ENCODE data around the gene DMRT1. TPM values are rescaled to one million over a fixed set of nuclear protein-coding genes. Genes with fewer than 3 reads are reported as not detected.
A peak's percentile ranks its signal among the peaks of the same experiment; 100 is the strongest.

Gene DMRT1
- total and polyA plus RNA-seq, 7 donors = not detected

- DNase-seq (no peak), ATAC-seq (peak in 1 of 4 donors; percentile 54)
- Histone ChIP-seq H3K27ac (no peak overlapping the region), H3K4me3 (no peak overlapping the region), H3K4me1 (no peaks in the 10 kb centered on the region), H3K27me3 (ENCODE audit: insufficient read depth in 3 of 3, low read length in 2 of 3) (no peaks in the 10 kb centered on the region), H3K36me3 (ENCODE audit: insufficient read depth in 1 of 2, low read depth in 1 of 2) (no peaks in the 10 kb centered on the region), H3K9me3 (no peaks in the 10 kb centered on the region)
- intact Hi-C loops (cut with DNase I) = loop anchor here in 1 of 2 donors (1.0 to 5.0 kb wide), 2 partner anchors 193 to 419 kb away; no protein-coding TSS in a partner anchor
- peak; percentile 66 for TF ChIP-seq CTCF (IDR thresholded peaks at IDR 0.05)
- 58 to 68% (median 64%) methylated on average over 8 of the region's 8 CpGs for WGBS, 3 donors
Observed at GRCh38 chr9:806285-807156, 35.0 kb upstream of the DMRT1 start.

- no peak for TF ChIP-seq CTCF (IDR thresholded peaks at IDR 0.05)
- Histone ChIP-seq H3K9me3 (no peaks in the 10 kb centered on the region), H3K27ac (no peak overlapping the region), H3K36me3 (ENCODE audit: insufficient read depth in 1 of 2, low read depth in 1 of 2) (no peaks in the 10 kb centered on the region), H3K4me1 (no peaks in the 10 kb centered on the region), H3K27me3 (ENCODE audit: insufficient read depth in 3 of 3, low read length in 2 of 3) (no peaks in the 10 kb centered on the region), H3K4me3 (no peak overlapping the region)
- intact Hi-C loops (cut with DNase I) = no loop called here
- DNase-seq (no peak), ATAC-seq (peak in 3 of 4 donors; percentile 40 to 66 (median 65))
- 37 to 63% (median 61%) methylated on average over 6 of the region's 6 CpGs for WGBS, 3 donors
Observed at GRCh38 chr9:811106-811531, 30.4 kb upstream of the DMRT1 start.

GRCh38 chr9:818958-819357 is 22.5 kb upstream of the DMRT1 start:
- no peak for TF ChIP-seq CTCF (IDR thresholded peaks at IDR 0.05)
- intact Hi-C loops (cut with DNase I) = no loop called here
- Histone ChIP-seq H3K27ac (no peak overlapping the region), H3K4me3 (no peak overlapping the region), H3K4me1 (no peaks in the 10 kb centered on the region), H3K36me3 (ENCODE audit: insufficient read depth in 1 of 2, low read depth in 1 of 2) (no peaks in the 10 kb centered on the region), H3K27me3 (ENCODE audit: insufficient read depth in 3 of 3, low read length in 2 of 3) (no peaks in the 10 kb centered on the region), H3K9me3 (no peaks in the 10 kb centered on the region)
- 21 to 32% (median 29%) methylated on average over 3 of the region's 3 CpGs for WGBS, 3 donors
- ATAC-seq (no peak), DNase-seq (no peak)

GRCh38 chr9:826500-827280 is 14.8 kb upstream of the DMRT1 start:
- no peak overlapping the region for H3K4me3 ChIP-seq
- H3K9me3 ChIP-seq = no peaks in the 10 kb centered on the region
- no peaks in the 10 kb centered on the region for H3K4me1 ChIP-seq
- DNase-seq (no peak), ATAC-seq (no peak)
- H3K36me3 ChIP-seq (ENCODE audit: insufficient read depth in 1 of 2, low read depth in 1 of 2) = no peaks in the 10 kb centered on the region
- no peak overlapping the region for H3K27ac ChIP-seq
- WGBS, 3 donors = 57 to 69% (median 67%) methylated on average over 25 to 26 of the region's 26 CpGs
- no peak for TF ChIP-seq CTCF (IDR thresholded peaks at IDR 0.05)
- intact Hi-C loops (cut with DNase I) = no loop called here
- no peaks in the 10 kb centered on the region for H3K27me3 ChIP-seq (ENCODE audit: insufficient read depth in 3 of 3, low read length in 2 of 3)

Data from psoas muscle (tissue), 8 donors.